ENCODE data around the gene RTP5. TPM values are rescaled to one million over a fixed set of nuclear protein-coding genes. Genes with fewer than 3 reads are reported as not detected.
A peak's percentile ranks its signal among the peaks of the same experiment; 100 is the strongest.

RTP5 gene
- total RNA-seq, 1 experiment from 2014 or later, result not detected

DNA sequence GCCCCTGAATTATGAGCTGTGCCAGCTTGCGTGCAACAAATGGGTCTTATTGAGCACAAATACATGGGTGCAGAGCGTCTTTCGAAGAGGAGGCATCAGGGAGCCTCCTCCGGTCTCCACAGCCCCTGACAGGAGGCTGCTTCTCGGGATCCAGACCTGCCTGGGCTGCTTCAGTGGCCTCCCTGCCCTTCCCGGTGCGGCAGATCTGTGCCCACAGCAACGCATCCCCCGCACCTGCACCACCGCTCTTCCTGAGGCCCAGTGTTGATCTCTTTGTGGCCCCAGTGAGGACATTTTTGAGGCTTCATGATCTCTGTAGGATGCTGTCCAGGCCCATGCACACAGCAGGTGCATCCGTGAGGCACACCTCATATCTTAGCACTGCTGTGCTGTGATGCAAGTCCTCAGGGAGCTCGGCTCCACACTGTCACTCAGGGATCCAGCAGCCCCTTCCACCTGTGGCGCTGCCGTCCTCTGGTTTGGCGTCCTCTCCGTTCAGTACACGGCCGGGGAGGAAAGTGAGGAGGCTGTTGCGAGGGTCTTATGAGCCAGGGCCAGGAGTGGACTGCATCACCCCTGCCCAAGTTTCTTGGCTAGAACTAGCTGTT is 17.4 kb downstream of the RTP5 start:
- Histone ChIP-seq H3K4me1 (ENCODE audit: insufficient read depth, low read length) (peaks cover 3% of the 10 kb centered on the region; the same call in 1 of the 2 replicates), H3K56ac (ENCODE audit: insufficient read length, low read depth, low read length) (no peak overlapping the region), H3K27ac (ENCODE audit: insufficient read length, low read depth, low read length) (no peak overlapping the region), H3K79me2 (ENCODE audit: insufficient read depth, low read length) (no peaks in the 10 kb centered on the region), H2AK5ac (ENCODE audit: insufficient read length, low read length) (no peak overlapping the region), H3K4me2 (ENCODE audit: insufficient read depth, insufficient read length, low read length) (no peak overlapping the region), H4K8ac (replicated peaks; ENCODE audit: insufficient read length, low read depth, low read length) (no peak overlapping the region), H2BK15ac (ENCODE audit: low read depth, low read length) (no peak overlapping the region), H3K79me1 (ENCODE audit: insufficient read depth, low read depth, low read length, poor library complexity, severe bottlenecking) (no peaks in the 10 kb centered on the region), H2BK120ac (ENCODE audit: low read depth, low read length, poor library complexity, severe bottlenecking) (no peak overlapping the region), H3K14ac (ENCODE audit: insufficient read depth, low read length) (no peak overlapping the region), H3K23me2 (ENCODE audit: insufficient read length, low read depth, low read length, poor library complexity, severe bottlenecking) (no peaks in the 10 kb centered on the region), H3K23ac (ENCODE audit: insufficient read length, low read depth, low read length) (no peak overlapping the region), H3K9me3 (ENCODE audit: control insufficient read depth, low read depth, low read length) (no peaks in the 10 kb centered on the region), H2BK20ac (ENCODE audit: low read depth, low read length, poor library complexity, severe bottlenecking) (no peak overlapping the region), H4K91ac (ENCODE audit: insufficient read length, low read depth, low read length) (no peak overlapping the region), H2BK12ac (ENCODE audit: insufficient read length, low read depth, low read length) (no peak overlapping the region), H4K5ac (ENCODE audit: insufficient read length, low read depth, low read length) (no peak overlapping the region), H3K4ac (ENCODE audit: low read depth, low read length) (no peak overlapping the region), H3K9ac (ENCODE audit: extremely low read depth, insufficient read length, low read length) (no peak overlapping the region), H3K27me3 (ENCODE audit: insufficient read depth, low read length) (no peaks in the 10 kb centered on the region), H2AFZ (ENCODE audit: low read length) (no peak overlapping the region), H2BK5ac (ENCODE audit: insufficient read length, low read length) (no peak overlapping the region), H3K18ac (ENCODE audit: insufficient read length, low read depth, low read length) (no peak overlapping the region), H3T11ph (ENCODE audit: low read length) (no peak overlapping the region), H4K20me1 (ENCODE audit: control insufficient read depth, insufficient read depth, insufficient read length) (no peaks in the 10 kb centered on the region)
- no peak overlapping the region for H3K4me3 Mint-ChIP-seq
- H3K36me3 Mint-ChIP-seq (ENCODE audit: insufficient read depth in 1 of 3, low read depth in 3 of 3), result peaks cover 2 to 19% (median 6%) of the 10 kb centered on the region in 3 experiments; a peak in 6 of 7 replicates
- no CpG with 5 or more reads among the region's 19 CpGs for WGBS (ENCODE audit: extremely low coverage, insufficient read length, low lambda C conversion rate)
- no peak for TF ChIP-seq CTCF (conservative IDR thresholded peaks at IDR 0.05)
- H3K9me3 Mint-ChIP-seq, result peaks cover 14% of the 10 kb centered on the region in 2 experiments
- peaks cover 45 to 58% of the 10 kb centered on the region in 2 experiments for H3K4me1 Mint-ChIP-seq
- no peaks in the 10 kb centered on the region; the same call in 1 of the 2 replicates for H3K27me3 Mint-ChIP-seq (ENCODE audit: low read depth)
- no peak for DNase-seq
- peak overlapping the region; percentile 29 to 62 (median 48); a peak in 2 of 7 replicates for H3K27ac Mint-ChIP-seq

Measured in H9 (cell line).